Neural cell (in vitro differentiated cells): ENCODE data around the gene MAPK7. TPM values are rescaled to one million over a fixed set of nuclear protein-coding genes. Genes with fewer than 3 reads are reported as not detected.

Experiments
- H2AFZ ChIP-seq: fragments of 200-600, 300-800 bp; sonication (generic), shearing (Covaris generic); 2 replicates; pipeline ENCODE4 v1.6.0; 2014; ENCODE audit warnings: low read depth, mild to moderate bottlenecking, antibody characterized with exemption, low read length, moderate library complexity
- H3F3A ChIP-seq: fragments of 200-600 bp; shearing (Covaris generic); 2 replicates; pipeline ENCODE4 v1.6.1; 2016; ENCODE audit warnings: mild to moderate bottlenecking, moderate library complexity, mixed read lengths, antibody characterized with exemption, low read length; ENCODE audit not compliant: insufficient read depth, poor library complexity, severe bottlenecking
- H3K27ac ChIP-seq: fragments of 200-600, 300-800 bp; sonication (generic), shearing (Covaris generic); 2 replicates; pipeline ENCODE4 v1.5.1; 2014; ENCODE audit warnings: mild to moderate bottlenecking, low read length, moderate library complexity
- H3K27me3 ChIP-seq: fragments of 300-800, 200-600 bp; sonication (generic), shearing (Covaris generic); 2 replicates; pipeline ENCODE4 v1.6.0; 2014; ENCODE audit warnings: mild to moderate bottlenecking, low read depth, low read length, moderate library complexity; ENCODE audit not compliant: insufficient read depth
- H3K36me3 ChIP-seq: fragments of 300-800, 200-600 bp; sonication (generic), shearing (Covaris generic); 2 replicates; pipeline ENCODE4 v1.5.1; 2014; ENCODE audit warnings: mild to moderate bottlenecking, antibody characterized with exemption, low read length, moderate library complexity; ENCODE audit not compliant: insufficient read depth
- H3K4me2 ChIP-seq: fragments of 300-800, 200-600 bp; sonication (generic), shearing (Covaris generic); 2 replicates; pipeline ENCODE4 v1.6.0; 2014; ENCODE audit warnings: mild to moderate bottlenecking, low read length
- H3K4me3 ChIP-seq: fragments of 300-800, 200-600 bp; sonication (generic), shearing (Covaris generic); 2 replicates; pipeline ENCODE4 v1.5.1; 2014; ENCODE audit warnings: mild to moderate bottlenecking, low read length, moderate library complexity
- H3K79me2 ChIP-seq: fragments of 200-600 bp; shearing (Covaris generic); replicated peaks from 2 replicates; pipeline ENCODE4 v1.6.0; 2014; ENCODE audit warnings: mild to moderate bottlenecking, low read length, moderate library complexity; ENCODE audit not compliant: insufficient read depth
- H3K9ac ChIP-seq: fragments of 300-800, 200-600 bp; sonication (generic), shearing (Covaris generic); 2 replicates; pipeline ENCODE4 v1.6.1; 2016; ENCODE audit warnings: mild to moderate bottlenecking, low read length, mixed read lengths
- H3K9me2 ChIP-seq: fragments of 200-600 bp; shearing (Covaris generic); 2 replicates; pipeline ENCODE4 v1.6.1; 2016; ENCODE audit warnings: mild to moderate bottlenecking, low read length, mixed read lengths; ENCODE audit not compliant: insufficient read depth
- H3K9me3 ChIP-seq: fragments of 200-600, 300-800 bp; sonication (generic), shearing (Covaris generic); 2 replicates; pipeline ENCODE4 v1.6.1; 2016; ENCODE audit warnings: mild to moderate bottlenecking, mixed run types, low read length, moderate library complexity, mixed read lengths
- H4K20me1 ChIP-seq: fragments of 200-600 bp; shearing (Covaris generic); 2 replicates; pipeline ENCODE4 v1.6.1; 2016; ENCODE audit warnings: mild to moderate bottlenecking, mixed run types; ENCODE audit not compliant: insufficient read depth
- EP300 ChIP-seq: fragments of 450-650 bp; conservative IDR thresholded peaks from 2 replicates; pipeline ENCODE4 v1.6.1; 2014; ENCODE audit warnings: antibody characterized with exemption, mild to moderate bottlenecking, moderate library complexity; ENCODE audit not compliant: poor library complexity, severe bottlenecking
- EZH2 ChIP-seq: fragments of 200-600, 300-800 bp; shearing (Covaris generic), sonication (generic); IDR thresholded peaks from 2 replicates; pipeline ENCODE4 v1.6.1; 2014; ENCODE audit warnings: antibody characterized with exemption, low read length, borderline replicate concordance, mild to moderate bottlenecking; ENCODE audit not compliant: insufficient read depth, poor library complexity, severe bottlenecking
- MXI1 ChIP-seq: fragments of 450-650 bp; conservative IDR thresholded peaks from 2 replicates; pipeline ENCODE4 v1.6.1; 2014; ENCODE audit warnings: antibody characterized with exemption, mild to moderate bottlenecking; ENCODE audit not compliant: poor library complexity, severe bottlenecking
- POLR2AphosphoS5 ChIP-seq: IDR thresholded peaks from 2 replicates; pipeline ENCODE4 v1.6.1; 2012
- RAD21 ChIP-seq: fragments of 450-650 bp; conservative IDR thresholded peaks from 2 replicates; pipeline ENCODE4 v1.6.1; 2014; ENCODE audit warnings: antibody characterized with exemption, mild to moderate bottlenecking, moderate library complexity
- SMC3 ChIP-seq: fragments of 450-650 bp; conservative IDR thresholded peaks from 2 replicates; pipeline ENCODE4 v1.6.1; 2014; ENCODE audit warnings: antibody characterized with exemption, mild to moderate bottlenecking, moderate library complexity; ENCODE audit not compliant: poor library complexity
- TAF1 ChIP-seq: IDR thresholded peaks from 2 replicates; pipeline ENCODE4 v1.6.1; 2012; ENCODE audit warnings: low read depth
- polyA plus RNA-seq: library from polyadenylated mRNA; depleted of rRNA; stranded (reverse); fragments of >200 nt; gene quantifications from 2 replicates; pipeline ENCODE4 v1.2.3, GENCODE V29; 2014
- TF ChIP-seq, protein P1 (sequence below): fragments of 450-650 bp; IDR thresholded peaks from 2 replicates; pipeline ENCODE4 v1.5.1; 2014; ENCODE audit warnings: antibody characterized with exemption, mild to moderate bottlenecking, moderate library complexity; ENCODE audit not compliant: poor library complexity, severe bottlenecking
- TF ChIP-seq, protein P2 (sequence below): IDR thresholded peaks from 2 replicates; pipeline ENCODE4 v1.6.1; 2012; ENCODE audit warnings: borderline replicate concordance

Gene MAPK7
- polyA plus RNA-seq, 1 donor from 2014 or later, result 18.8 TPM

DNA sequence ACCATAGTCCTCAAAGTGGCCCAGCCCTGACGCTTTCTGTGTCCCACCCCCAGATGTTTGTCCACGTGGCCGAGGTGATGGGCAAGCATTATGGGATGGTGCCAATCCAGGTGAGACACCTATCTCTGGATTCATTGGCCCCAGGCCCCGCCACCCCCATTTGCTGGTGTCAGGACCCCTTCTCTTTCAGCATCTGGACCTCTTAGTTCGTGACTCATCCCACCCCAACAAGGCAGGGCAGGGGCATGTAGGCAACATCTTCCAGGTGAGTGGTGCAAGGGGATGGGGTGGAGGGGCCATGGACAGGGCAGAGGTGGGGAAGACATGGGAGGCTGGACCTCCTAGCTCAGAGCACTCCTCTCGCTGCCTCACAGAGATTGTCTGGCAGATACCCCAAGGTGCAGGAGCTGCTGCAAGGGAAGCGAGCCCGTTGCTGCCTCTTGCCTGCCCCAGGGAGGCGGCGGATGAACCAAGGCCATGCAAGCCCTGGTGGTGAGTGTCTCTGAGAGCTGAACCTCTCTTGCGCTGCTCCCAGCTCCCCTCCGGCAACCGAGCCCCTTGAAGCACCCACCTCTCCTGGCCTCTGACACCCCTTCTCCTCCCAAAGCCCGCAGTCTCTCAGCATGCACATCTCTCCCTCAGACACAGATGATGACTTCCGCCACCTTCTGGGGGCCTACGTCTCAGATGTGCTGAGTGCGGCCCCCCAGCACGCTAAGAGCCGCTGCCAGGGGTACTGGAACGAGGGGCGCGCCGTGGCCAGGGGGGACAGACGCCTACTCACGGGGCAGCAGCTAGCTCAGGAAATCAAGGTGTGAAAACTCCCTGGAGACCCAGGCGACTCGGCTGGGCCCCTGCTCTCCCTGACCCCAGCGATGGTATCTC is 36.3 kb downstream of the MAPK7 start:
- Histone ChIP-seq H3K27me3 (no peaks in the 10 kb centered on the region), H3K79me2 (no peaks in the 10 kb centered on the region), H3K27ac (no peak overlapping the region), H3K4me2 (no peak overlapping the region), H3K9me2 (no peaks in the 10 kb centered on the region), H3K4me3 (no peak overlapping the region), H3K9ac (no peak overlapping the region), H3F3A (no peaks in the 10 kb centered on the region), H2AFZ (no peak overlapping the region), H3K36me3 (no peaks in the 10 kb centered on the region), H3K9me3 (no peaks in the 10 kb centered on the region), H4K20me1 (no peaks in the 10 kb centered on the region)
- no peak for TF ChIP-seq SMC3
- TF ChIP-seq, protein P1, sequence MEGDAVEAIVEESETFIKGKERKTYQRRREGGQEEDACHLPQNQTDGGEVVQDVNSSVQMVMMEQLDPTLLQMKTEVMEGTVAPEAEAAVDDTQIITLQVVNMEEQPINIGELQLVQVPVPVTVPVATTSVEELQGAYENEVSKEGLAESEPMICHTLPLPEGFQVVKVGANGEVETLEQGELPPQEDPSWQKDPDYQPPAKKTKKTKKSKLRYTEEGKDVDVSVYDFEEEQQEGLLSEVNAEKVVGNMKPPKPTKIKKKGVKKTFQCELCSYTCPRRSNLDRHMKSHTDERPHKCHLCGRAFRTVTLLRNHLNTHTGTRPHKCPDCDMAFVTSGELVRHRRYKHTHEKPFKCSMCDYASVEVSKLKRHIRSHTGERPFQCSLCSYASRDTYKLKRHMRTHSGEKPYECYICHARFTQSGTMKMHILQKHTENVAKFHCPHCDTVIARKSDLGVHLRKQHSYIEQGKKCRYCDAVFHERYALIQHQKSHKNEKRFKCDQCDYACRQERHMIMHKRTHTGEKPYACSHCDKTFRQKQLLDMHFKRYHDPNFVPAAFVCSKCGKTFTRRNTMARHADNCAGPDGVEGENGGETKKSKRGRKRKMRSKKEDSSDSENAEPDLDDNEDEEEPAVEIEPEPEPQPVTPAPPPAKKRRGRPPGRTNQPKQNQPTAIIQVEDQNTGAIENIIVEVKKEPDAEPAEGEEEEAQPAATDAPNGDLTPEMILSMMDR, result no peak
- TF ChIP-seq, protein P2, sequence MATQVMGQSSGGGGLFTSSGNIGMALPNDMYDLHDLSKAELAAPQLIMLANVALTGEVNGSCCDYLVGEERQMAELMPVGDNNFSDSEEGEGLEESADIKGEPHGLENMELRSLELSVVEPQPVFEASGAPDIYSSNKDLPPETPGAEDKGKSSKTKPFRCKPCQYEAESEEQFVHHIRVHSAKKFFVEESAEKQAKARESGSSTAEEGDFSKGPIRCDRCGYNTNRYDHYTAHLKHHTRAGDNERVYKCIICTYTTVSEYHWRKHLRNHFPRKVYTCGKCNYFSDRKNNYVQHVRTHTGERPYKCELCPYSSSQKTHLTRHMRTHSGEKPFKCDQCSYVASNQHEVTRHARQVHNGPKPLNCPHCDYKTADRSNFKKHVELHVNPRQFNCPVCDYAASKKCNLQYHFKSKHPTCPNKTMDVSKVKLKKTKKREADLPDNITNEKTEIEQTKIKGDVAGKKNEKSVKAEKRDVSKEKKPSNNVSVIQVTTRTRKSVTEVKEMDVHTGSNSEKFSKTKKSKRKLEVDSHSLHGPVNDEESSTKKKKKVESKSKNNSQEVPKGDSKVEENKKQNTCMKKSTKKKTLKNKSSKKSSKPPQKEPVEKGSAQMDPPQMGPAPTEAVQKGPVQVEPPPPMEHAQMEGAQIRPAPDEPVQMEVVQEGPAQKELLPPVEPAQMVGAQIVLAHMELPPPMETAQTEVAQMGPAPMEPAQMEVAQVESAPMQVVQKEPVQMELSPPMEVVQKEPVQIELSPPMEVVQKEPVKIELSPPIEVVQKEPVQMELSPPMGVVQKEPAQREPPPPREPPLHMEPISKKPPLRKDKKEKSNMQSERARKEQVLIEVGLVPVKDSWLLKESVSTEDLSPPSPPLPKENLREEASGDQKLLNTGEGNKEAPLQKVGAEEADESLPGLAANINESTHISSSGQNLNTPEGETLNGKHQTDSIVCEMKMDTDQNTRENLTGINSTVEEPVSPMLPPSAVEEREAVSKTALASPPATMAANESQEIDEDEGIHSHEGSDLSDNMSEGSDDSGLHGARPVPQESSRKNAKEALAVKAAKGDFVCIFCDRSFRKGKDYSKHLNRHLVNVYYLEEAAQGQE, result no peak
- no peak for TF ChIP-seq EZH2
- TF ChIP-seq MXI1, result no peak

DNA sequence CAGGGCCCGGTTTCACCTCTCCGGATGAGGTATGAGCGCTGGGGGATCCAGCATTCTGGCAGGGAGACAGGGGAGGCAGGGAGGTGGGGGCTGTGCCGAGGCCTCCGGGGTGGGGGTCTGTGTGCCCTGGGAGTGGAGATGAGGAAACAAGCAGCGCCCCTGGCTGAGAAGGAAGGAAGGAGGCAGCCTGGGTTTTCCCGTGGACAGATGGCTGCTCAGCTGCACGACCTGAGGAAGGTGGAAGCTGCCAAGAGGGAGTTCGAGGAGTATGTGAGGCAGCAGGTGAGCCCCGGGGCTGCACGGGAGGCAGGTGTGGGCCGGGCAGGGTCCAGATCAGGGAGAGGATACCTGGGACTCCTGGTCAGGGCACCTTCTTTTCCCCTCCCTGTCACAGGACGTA is 37.0 kb downstream of the MAPK7 start:
- no peak overlapping the region for H3K9ac ChIP-seq
- no peaks in the 10 kb centered on the region for H3K27me3 ChIP-seq
- no peaks in the 10 kb centered on the region for H3K79me2 ChIP-seq
- no peaks in the 10 kb centered on the region for H4K20me1 ChIP-seq
- H3K9me2 ChIP-seq, result no peaks in the 10 kb centered on the region
- no peak overlapping the region for H2AFZ ChIP-seq
- TF ChIP-seq, protein P1, result no peak
- no peak for TF ChIP-seq RAD21
- TF ChIP-seq POLR2AphosphoS5, result no peak
- no peak for TF ChIP-seq EZH2
- TF ChIP-seq, protein P2, result no peak
- no peak for TF ChIP-seq EP300
- TF ChIP-seq TAF1, result no peak
- no peak for TF ChIP-seq SMC3
- TF ChIP-seq MXI1, result no peak
- no peaks in the 10 kb centered on the region for H3K36me3 ChIP-seq
- no peak overlapping the region for H3K4me2 ChIP-seq
- no peak overlapping the region for H3K27ac ChIP-seq
- no peak overlapping the region for H3K4me3 ChIP-seq
- H3K9me3 ChIP-seq, result no peaks in the 10 kb centered on the region
- no peaks in the 10 kb centered on the region for H3F3A ChIP-seq
